SK-N-SH treated with all-trans-retinoic acid at 6 μM for 48 hours (cell line): ENCODE data around the gene DPYSL4.
A peak's percentile ranks its signal among the peaks of the same experiment; 100 is the strongest.

Experiments used
- ATAC-seq: fragments of 200-7000 bp; cut with Tn5 transposase; 3 replicates; pipeline ENCODE4 v1.9.1; 2020; ENCODE audit warnings: mild to moderate bottlenecking, moderate library complexity
- ARNTL ChIP-seq: fragments of 450-650 bp; formaldehyde crosslinking; IDR thresholded peaks from 2 replicates; pipeline ENCODE4 v1.5.0; 2020; ENCODE audit warnings: low read depth, mild to moderate bottlenecking, moderate library complexity, borderline replicate concordance
- BACH2 ChIP-seq: fragments of 250-450 bp; sonication (Bioruptor Pico); IDR thresholded peaks from 2 replicates; pipeline ENCODE4 v1.9.0; 2021; ENCODE audit warnings: mild to moderate bottlenecking, borderline replicate concordance
- CSDC2 ChIP-seq: fragments of 250-450 bp; sonication (Bioruptor Pico); IDR thresholded peaks from 2 replicates; pipeline ENCODE4 v1.5.0; 2020; ENCODE audit warnings: mild to moderate bottlenecking, moderate library complexity
- GLIS3 ChIP-seq: fragments of 250-450 bp; sonication (Bioruptor Pico); IDR thresholded peaks from 2 replicates; pipeline ENCODE4 v1.5.0; 2020; ENCODE audit warnings: mild to moderate bottlenecking, moderate library complexity
- ISL1 ChIP-seq: fragments of 250-450 bp; sonication (Bioruptor Pico); IDR thresholded peaks from 2 replicates; pipeline ENCODE4 v2.1.2; 2022; ENCODE audit warnings: mild to moderate bottlenecking, moderate library complexity
- PPARA ChIP-seq: fragments of 250-450 bp; sonication (Bioruptor Pico); IDR thresholded peaks from 2 replicates; pipeline ENCODE4 v1.5.0; 2020; ENCODE audit warnings: mild to moderate bottlenecking, borderline replicate concordance
- RARB ChIP-seq: fragments of 250-450 bp; sonication (Bioruptor Pico); IDR thresholded peaks from 2 replicates; pipeline ENCODE4 v1.8.0; 2021; ENCODE audit warnings: mild to moderate bottlenecking, moderate library complexity
- SNAI2 ChIP-seq: fragments of 250-450 bp; sonication (Bioruptor Pico); IDR thresholded peaks from 2 replicates; pipeline ENCODE4 v1.5.0; 2020; ENCODE audit warnings: mild to moderate bottlenecking, moderate library complexity
- TCF4 ChIP-seq: fragments of 250-450 bp; sonication (Bioruptor Pico); IDR thresholded peaks from 2 replicates; pipeline ENCODE4 v1.8.0; 2021; ENCODE audit warnings: mild to moderate bottlenecking, moderate library complexity, borderline replicate concordance
- TOX ChIP-seq: fragments of 250-450 bp; sonication (Bioruptor Pico); IDR thresholded peaks from 2 replicates; pipeline ENCODE4 v1.8.0; 2021; ENCODE audit warnings: mild to moderate bottlenecking, moderate library complexity, borderline replicate concordance
- ZFP30 ChIP-seq: fragments of 450-650 bp; formaldehyde crosslinking; IDR thresholded peaks from 2 replicates; pipeline ENCODE4 v1.5.0; 2022; ENCODE audit warnings: mild to moderate bottlenecking, moderate library complexity
- ZNF565 ChIP-seq: fragments of 450-650 bp; formaldehyde crosslinking; conservative IDR thresholded peaks from 2 replicates; pipeline ENCODE4 v1.5.0; 2020; ENCODE audit warnings: low read depth, mild to moderate bottlenecking, moderate library complexity
- ZNF70 ChIP-seq: fragments of 450-650 bp; formaldehyde crosslinking; IDR thresholded peaks from 2 replicates; pipeline ENCODE4 v1.5.0; 2020; ENCODE audit warnings: mild to moderate bottlenecking, moderate library complexity
- ZNF8 ChIP-seq: fragments of 450-650 bp; formaldehyde crosslinking; IDR thresholded peaks from 2 replicates; pipeline ENCODE4 v1.5.0; 2020; ENCODE audit warnings: mild to moderate bottlenecking, moderate library complexity
- TF ChIP-seq, protein P1 (sequence below): fragments of 250-450 bp; sonication (Bioruptor Pico); IDR thresholded peaks from 2 replicates; pipeline ENCODE4 v1.5.0; 2020; ENCODE audit warnings: mild to moderate bottlenecking, moderate library complexity
- TF ChIP-seq, protein P2 (sequence below): fragments of 250-450 bp; sonication (Bioruptor Pico); IDR thresholded peaks from 2 replicates; pipeline ENCODE4 v1.8.0; 2021; ENCODE audit warnings: low read depth, mild to moderate bottlenecking, moderate library complexity, borderline replicate concordance
- TF ChIP-seq, protein P3 (sequence below): fragments of 250-450 bp; sonication (Bioruptor Pico); IDR thresholded peaks from 2 replicates; pipeline ENCODE4 v1.5.1; 2021; ENCODE audit warnings: mild to moderate bottlenecking, moderate library complexity
- TF ChIP-seq, protein P4 (sequence below): fragments of 250-450 bp; sonication (Bioruptor Pico); IDR thresholded peaks from 2 replicates; pipeline ENCODE4 v1.8.0; 2020; ENCODE audit warnings: mild to moderate bottlenecking, moderate library complexity, borderline replicate concordance

The DPYSL4 gene

DNA sequence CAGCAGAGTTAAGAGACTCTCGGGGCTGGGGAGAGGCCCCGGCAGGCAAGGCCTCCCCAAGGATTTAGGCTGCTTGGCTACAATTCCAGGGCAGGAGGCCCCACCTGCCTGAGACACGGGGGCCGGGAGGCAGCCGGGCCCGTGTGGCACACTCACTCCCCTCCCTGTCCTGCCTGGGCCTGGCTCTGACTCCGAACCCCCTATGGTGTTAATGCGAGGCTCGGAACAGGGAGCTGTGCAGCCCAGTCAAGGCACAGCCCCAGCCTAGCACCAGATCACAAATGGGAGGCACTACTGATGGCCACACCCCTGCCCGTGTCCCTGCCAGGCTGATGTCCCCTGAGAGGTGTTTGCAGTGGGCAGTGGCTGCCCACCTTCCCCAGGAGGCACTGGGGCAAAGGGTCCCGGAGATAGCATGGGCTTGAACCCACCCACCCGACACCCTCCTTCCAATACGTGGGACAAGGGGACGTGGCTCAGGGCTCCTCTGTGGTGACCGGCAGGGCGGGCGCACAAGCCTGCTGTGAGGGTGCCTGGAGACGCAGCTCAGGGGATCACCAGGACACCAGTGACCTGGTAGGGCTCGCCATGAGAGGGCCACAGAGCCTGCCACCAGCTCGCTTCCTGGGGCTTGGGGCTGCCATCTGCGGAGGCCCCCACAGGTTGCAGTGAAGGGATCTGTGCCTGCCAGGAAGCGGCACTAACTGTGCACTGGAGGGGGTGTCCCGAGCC lies 37.0 kb downstream of the DPYSL4 start:
- ATAC-seq = peak; percentile 14; the same call in 2 of the 3 replicates
- no peak for TF ChIP-seq ZFP30 (CRISPR knock-in tag)
- TF ChIP-seq ZNF8 (CRISPR knock-in tag) = no peak
- no peak for TF ChIP-seq ZNF70 (CRISPR knock-in tag)
- no peak for TF ChIP-seq BACH2
- TF ChIP-seq SNAI2 (CRISPR knock-in tag) = no peak
- TF ChIP-seq RARB (CRISPR knock-in tag) = no peak
- TF ChIP-seq GLIS3 (CRISPR knock-in tag) = no peak
- no peak for TF ChIP-seq PPARA (CRISPR knock-in tag)
- TF ChIP-seq, protein P1, sequence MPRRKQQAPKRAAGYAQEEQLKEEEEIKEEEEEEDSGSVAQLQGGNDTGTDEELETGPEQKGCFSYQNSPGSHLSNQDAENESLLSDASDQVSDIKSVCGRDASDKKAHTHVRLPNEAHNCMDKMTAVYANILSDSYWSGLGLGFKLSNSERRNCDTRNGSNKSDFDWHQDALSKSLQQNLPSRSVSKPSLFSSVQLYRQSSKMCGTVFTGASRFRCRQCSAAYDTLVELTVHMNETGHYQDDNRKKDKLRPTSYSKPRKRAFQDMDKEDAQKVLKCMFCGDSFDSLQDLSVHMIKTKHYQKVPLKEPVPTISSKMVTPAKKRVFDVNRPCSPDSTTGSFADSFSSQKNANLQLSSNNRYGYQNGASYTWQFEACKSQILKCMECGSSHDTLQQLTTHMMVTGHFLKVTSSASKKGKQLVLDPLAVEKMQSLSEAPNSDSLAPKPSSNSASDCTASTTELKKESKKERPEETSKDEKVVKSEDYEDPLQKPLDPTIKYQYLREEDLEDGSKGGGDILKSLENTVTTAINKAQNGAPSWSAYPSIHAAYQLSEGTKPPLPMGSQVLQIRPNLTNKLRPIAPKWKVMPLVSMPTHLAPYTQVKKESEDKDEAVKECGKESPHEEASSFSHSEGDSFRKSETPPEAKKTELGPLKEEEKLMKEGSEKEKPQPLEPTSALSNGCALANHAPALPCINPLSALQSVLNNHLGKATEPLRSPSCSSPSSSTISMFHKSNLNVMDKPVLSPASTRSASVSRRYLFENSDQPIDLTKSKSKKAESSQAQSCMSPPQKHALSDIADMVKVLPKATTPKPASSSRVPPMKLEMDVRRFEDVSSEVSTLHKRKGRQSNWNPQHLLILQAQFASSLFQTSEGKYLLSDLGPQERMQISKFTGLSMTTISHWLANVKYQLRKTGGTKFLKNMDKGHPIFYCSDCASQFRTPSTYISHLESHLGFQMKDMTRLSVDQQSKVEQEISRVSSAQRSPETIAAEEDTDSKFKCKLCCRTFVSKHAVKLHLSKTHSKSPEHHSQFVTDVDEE (CRISPR knock-in tag) = no peak
- TF ChIP-seq, protein P2, sequence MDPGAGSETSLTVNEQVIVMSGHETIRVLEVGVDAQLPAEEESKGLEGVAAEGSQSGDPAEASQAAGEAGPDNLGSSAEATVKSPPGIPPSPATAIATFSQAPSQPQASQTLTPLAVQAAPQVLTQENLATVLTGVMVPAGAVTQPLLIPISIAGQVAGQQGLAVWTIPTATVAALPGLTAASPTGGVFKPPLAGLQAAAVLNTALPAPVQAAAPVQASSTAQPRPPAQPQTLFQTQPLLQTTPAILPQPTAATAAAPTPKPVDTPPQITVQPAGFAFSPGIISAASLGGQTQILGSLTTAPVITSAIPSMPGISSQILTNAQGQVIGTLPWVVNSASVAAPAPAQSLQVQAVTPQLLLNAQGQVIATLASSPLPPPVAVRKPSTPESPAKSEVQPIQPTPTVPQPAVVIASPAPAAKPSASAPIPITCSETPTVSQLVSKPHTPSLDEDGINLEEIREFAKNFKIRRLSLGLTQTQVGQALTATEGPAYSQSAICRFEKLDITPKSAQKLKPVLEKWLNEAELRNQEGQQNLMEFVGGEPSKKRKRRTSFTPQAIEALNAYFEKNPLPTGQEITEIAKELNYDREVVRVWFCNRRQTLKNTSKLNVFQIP (CRISPR knock-in tag) = no peak
- TF ChIP-seq ARNTL (CRISPR knock-in tag) = no peak

DNA sequence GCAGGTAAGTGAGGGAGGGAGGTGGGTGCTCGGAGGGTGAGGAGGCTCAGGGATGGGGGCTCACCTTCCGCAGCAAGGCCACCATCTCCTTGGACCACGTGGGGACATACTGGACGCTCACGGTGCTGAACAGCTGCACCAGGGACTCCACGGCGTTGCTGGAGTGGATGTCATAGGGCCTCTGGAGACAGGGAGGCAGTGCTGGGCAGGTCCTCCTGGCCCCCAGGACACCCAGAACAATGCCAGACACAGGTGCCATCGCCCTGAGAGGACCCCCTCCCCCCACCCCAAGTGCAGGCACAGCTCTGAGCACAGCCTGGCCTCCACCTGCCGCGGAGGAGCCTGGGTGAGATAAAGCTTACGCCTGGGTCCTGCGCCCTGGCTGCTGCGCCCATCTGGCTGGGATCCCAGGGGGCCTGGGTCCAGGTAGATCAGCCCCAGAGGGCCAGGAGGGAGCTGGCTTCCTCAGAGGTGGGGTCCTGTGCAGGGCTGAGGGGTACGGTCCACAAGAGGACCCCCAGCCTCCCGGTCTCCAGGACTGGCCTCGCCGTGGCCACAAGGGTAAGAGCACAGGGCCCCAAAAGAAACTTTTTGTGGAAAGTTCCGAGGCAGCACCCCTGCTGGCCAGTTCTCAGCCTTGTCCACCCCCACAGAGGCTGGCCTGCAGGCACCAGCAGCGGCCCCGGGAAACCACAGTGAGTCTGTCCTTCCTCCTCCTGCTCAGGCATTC lies 37.8 kb downstream of the DPYSL4 start:
- no peak for ATAC-seq
- TF ChIP-seq BACH2 = no peak
- no peak for TF ChIP-seq ZNF8 (CRISPR knock-in tag)
- TF ChIP-seq TCF4 = no peak
- no peak for TF ChIP-seq ZFP30 (CRISPR knock-in tag)
- TF ChIP-seq GLIS3 (CRISPR knock-in tag) = no peak
- TF ChIP-seq PPARA (CRISPR knock-in tag) = no peak
- TF ChIP-seq ISL1 (CRISPR knock-in tag) = no peak
- TF ChIP-seq TOX (CRISPR knock-in tag) = no peak
- TF ChIP-seq ZNF565 (CRISPR knock-in tag) = no peak
- TF ChIP-seq, protein P3, sequence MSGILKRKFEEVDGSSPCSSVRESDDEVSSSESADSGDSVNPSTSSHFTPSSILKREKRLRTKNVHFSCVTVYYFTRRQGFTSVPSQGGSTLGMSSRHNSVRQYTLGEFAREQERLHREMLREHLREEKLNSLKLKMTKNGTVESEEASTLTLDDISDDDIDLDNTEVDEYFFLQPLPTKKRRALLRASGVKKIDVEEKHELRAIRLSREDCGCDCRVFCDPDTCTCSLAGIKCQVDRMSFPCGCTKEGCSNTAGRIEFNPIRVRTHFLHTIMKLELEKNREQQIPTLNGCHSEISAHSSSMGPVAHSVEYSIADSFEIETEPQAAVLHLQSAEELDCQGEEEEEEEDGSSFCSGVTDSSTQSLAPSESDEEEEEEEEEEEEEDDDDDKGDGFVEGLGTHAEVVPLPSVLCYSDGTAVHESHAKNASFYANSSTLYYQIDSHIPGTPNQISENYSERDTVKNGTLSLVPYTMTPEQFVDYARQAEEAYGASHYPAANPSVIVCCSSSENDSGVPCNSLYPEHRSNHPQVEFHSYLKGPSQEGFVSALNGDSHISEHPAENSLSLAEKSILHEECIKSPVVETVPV = no peak
- TF ChIP-seq, protein P1 (CRISPR knock-in tag) = no peak
- TF ChIP-seq ARNTL (CRISPR knock-in tag) = no peak
- TF ChIP-seq, protein P4, sequence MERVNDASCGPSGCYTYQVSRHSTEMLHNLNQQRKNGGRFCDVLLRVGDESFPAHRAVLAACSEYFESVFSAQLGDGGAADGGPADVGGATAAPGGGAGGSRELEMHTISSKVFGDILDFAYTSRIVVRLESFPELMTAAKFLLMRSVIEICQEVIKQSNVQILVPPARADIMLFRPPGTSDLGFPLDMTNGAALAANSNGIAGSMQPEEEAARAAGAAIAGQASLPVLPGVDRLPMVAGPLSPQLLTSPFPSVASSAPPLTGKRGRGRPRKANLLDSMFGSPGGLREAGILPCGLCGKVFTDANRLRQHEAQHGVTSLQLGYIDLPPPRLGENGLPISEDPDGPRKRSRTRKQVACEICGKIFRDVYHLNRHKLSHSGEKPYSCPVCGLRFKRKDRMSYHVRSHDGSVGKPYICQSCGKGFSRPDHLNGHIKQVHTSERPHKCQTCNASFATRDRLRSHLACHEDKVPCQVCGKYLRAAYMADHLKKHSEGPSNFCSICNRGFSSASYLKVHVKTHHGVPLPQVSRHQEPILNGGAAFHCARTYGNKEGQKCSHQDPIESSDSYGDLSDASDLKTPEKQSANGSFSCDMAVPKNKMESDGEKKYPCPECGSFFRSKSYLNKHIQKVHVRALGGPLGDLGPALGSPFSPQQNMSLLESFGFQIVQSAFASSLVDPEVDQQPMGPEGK (CRISPR knock-in tag) = no peak
- TF ChIP-seq CSDC2 = no peak
